Loucy (cell line): Measurements from ENCODE around the gene DUXB.

Experiments used
- H2AFZ ChIP-seq: fragments of 200-600 bp; sonication (generic); 2 replicates; pipeline ENCODE4 v1.6.0; 2016; ENCODE audit warnings: antibody characterized with exemption, mild to moderate bottlenecking, low read length, moderate library complexity
- H3F3A ChIP-seq: fragments of 200-600 bp; 2 replicates; pipeline ENCODE4 v1.6.0; 2016; ENCODE audit warnings: antibody characterized with exemption, low read depth, mild to moderate bottlenecking
- H3K27me3 ChIP-seq: fragments of 200-600 bp; sonication (generic); 2 replicates; pipeline ENCODE4 v1.6.1; 2014; ENCODE audit warnings: low read length, mild to moderate bottlenecking; ENCODE audit not compliant: insufficient read depth, poor library complexity, severe bottlenecking
- H3K36me3 ChIP-seq: fragments of 200-600 bp; sonication (generic); 2 replicates; pipeline ENCODE4 v1.6.1; 2016; ENCODE audit warnings: low read length; ENCODE audit not compliant: insufficient read depth
- H3K4me1 ChIP-seq: fragments of 200-600 bp; sonication (generic); 2 replicates; pipeline ENCODE4 v1.5.1; 2014; ENCODE audit warnings: low read length, mild to moderate bottlenecking; ENCODE audit not compliant: insufficient read depth, poor library complexity, severe bottlenecking
- H3K4me2 ChIP-seq: fragments of 200-600 bp; sonication (generic); 2 replicates; pipeline ENCODE4 v1.6.0; 2014; ENCODE audit warnings: antibody characterized with exemption, low read length, low read depth, mild to moderate bottlenecking; ENCODE audit not compliant: poor library complexity, severe bottlenecking
- H3K4me3 ChIP-seq: fragments of 200-600 bp; sonication (generic); 2 replicates; pipeline ENCODE4 v1.5.1; 2014; ENCODE audit warnings: low read length, mild to moderate bottlenecking, mixed read lengths; ENCODE audit not compliant: poor library complexity, severe bottlenecking
- H3K79me2 ChIP-seq: fragments of 200-600 bp; sonication (generic); 2 replicates; pipeline ENCODE4 v1.6.1; 2014; ENCODE audit warnings: low read length; ENCODE audit not compliant: insufficient read depth
- H3K9ac ChIP-seq: fragments of 200-600 bp; sonication (generic); 2 replicates; pipeline ENCODE4 v1.6.0; 2014; ENCODE audit warnings: mild to moderate bottlenecking, low read depth, low read length, moderate library complexity; ENCODE audit not compliant: poor library complexity, severe bottlenecking
- H3K9me2 ChIP-seq: fragments of 200-600 bp; sonication (generic); replicated peaks from 2 replicates; pipeline ENCODE4 v1.6.1; 2016; ENCODE audit warnings: low read depth, low read length, mixed read lengths
- H3K9me3 ChIP-seq: fragments of 200-600 bp; sonication (generic); 2 replicates; pipeline ENCODE4 v1.6.1; 2014; ENCODE audit warnings: mild to moderate bottlenecking, antibody characterized with exemption, low read length, low read depth; ENCODE audit not compliant: insufficient read depth
- H4K20me1 ChIP-seq: fragments of 200-600 bp; sonication (generic); 2 replicates; pipeline ENCODE4 v1.6.0; 2014; ENCODE audit warnings: antibody characterized with exemption, low read length, mild to moderate bottlenecking; ENCODE audit not compliant: insufficient read depth, poor library complexity, severe bottlenecking
- EZH2phosphoT487 ChIP-seq: fragments of 200-600 bp; IDR thresholded peaks from 2 replicates; pipeline ENCODE4 v1.6.1; 2018; ENCODE audit warnings: antibody characterized with exemption, mild to moderate bottlenecking, moderate library complexity, borderline replicate concordance
- TF ChIP-seq, protein P1 (sequence below): fragments of 200-600 bp; sonication (generic); conservative IDR thresholded peaks from 2 replicates; pipeline ENCODE4 v1.5.1; 2014; ENCODE audit warnings: mild to moderate bottlenecking, antibody characterized with exemption, low read length

DUXB gene

DNA sequence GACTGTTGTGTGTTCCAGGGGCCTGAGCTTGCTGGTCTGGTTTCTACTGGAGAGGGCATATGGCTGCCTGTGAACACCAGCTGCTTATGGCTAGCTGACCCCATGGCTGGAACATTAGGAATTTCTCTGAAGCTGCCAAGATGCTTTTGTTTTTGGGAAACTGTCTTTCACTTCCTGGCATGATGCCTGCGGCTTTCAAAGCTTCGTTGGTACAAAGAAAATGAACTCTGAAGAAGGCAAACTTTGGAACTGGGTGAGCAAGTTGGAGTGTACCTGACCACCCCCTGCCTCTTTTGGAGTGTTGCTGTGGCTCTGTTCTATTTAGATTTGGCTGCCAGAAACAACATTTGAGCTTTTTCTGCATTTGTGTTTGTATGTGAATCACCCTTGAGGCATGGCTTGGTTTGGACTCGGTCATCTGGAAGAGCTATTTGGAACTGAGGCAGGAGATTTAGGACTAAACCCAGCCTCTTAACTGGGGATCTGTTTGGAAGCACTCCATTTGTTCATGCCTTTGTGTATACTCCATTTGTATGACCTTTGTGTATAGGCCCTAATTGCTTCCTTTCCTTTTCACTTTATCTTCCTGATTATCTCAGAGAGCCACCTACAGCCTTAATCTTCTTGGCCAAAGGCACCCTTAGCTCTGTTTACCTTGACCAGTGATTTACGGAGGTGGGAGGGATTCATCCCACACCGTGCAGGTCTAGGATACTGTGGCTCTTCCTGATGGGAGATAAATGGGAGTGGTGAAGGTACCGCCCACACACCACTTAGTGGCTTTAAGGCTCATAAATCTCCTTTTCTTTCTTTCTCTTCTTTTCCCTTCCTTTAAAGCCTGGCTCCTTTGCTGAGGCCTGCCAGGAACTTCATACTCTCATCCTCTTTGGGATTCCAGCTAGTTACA, 32.3 kb upstream of the DUXB start:
- H4K20me1 ChIP-seq = no peaks in the 10 kb centered on the region
- H3K9me2 ChIP-seq = no peaks in the 10 kb centered on the region
- H3K9me3 ChIP-seq = no peaks in the 10 kb centered on the region
- H3K36me3 ChIP-seq = no peaks in the 10 kb centered on the region
- TF ChIP-seq, protein P1, sequence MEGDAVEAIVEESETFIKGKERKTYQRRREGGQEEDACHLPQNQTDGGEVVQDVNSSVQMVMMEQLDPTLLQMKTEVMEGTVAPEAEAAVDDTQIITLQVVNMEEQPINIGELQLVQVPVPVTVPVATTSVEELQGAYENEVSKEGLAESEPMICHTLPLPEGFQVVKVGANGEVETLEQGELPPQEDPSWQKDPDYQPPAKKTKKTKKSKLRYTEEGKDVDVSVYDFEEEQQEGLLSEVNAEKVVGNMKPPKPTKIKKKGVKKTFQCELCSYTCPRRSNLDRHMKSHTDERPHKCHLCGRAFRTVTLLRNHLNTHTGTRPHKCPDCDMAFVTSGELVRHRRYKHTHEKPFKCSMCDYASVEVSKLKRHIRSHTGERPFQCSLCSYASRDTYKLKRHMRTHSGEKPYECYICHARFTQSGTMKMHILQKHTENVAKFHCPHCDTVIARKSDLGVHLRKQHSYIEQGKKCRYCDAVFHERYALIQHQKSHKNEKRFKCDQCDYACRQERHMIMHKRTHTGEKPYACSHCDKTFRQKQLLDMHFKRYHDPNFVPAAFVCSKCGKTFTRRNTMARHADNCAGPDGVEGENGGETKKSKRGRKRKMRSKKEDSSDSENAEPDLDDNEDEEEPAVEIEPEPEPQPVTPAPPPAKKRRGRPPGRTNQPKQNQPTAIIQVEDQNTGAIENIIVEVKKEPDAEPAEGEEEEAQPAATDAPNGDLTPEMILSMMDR = no peak
- TF ChIP-seq EZH2phosphoT487 = no peak
- H3K4me1 ChIP-seq = no peaks in the 10 kb centered on the region
- no peaks in the 10 kb centered on the region for H3F3A ChIP-seq
- no peaks in the 10 kb centered on the region for H3K79me2 ChIP-seq
- no peaks in the 10 kb centered on the region for H3K27me3 ChIP-seq
- H3K4me2 ChIP-seq = no peak overlapping the region
- no peak overlapping the region for H3K9ac ChIP-seq
- H3K4me3 ChIP-seq = no peak overlapping the region
- H2AFZ ChIP-seq = no peak overlapping the region

DNA sequence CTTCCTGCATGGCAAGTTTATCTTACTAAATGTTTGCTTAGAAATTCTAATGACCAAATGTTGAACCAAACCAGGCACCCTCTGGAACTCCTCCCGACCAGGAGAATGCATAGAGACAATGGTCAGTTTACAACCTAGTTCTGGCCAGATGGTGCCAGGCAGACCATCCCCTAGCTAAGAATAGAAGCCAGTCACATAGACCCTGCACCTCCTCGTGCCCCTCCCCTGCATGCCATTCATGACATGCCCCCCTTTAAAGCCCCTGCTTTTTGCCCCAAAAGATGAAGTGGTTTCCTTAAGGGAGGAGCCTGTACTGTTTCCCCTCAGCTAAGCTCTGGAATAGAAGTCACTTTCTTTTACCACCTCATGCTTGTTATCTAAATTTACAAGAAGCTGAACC, 31.6 kb upstream of the DUXB start:
- Histone ChIP-seq H3K79me2 (no peaks in the 10 kb centered on the region), H3K4me3 (no peak overlapping the region), H2AFZ (no peak overlapping the region), H3K9me3 (no peaks in the 10 kb centered on the region), H3K36me3 (no peaks in the 10 kb centered on the region), H3K27me3 (no peaks in the 10 kb centered on the region), H3F3A (no peaks in the 10 kb centered on the region), H3K4me2 (no peak overlapping the region), H3K9me2 (no peaks in the 10 kb centered on the region), H3K4me1 (no peaks in the 10 kb centered on the region), H4K20me1 (no peaks in the 10 kb centered on the region), H3K9ac (no peak overlapping the region)
- TF ChIP-seq, protein P1 = no peak
- no peak for TF ChIP-seq EZH2phosphoT487

DNA sequence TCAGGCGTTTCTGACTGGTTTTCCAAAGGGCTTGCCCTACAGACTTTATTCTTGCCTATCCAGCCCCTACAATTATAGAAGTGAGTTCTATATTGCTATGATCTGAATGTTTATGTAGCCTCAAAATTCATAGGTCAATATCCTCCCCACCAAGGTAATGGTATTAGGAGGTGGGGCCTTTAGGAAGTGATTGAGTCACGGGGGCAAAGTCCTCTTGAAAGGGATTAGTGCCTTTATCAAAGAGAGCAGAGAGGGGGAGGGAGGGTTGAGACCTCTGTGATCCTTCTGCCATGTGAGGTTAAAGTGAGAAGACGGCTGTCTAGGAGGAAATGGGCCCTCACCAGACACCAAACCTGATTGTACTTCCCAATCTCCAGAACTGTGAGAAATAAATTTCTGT, 26.0 kb upstream of the DUXB start:
- H3K9me3 ChIP-seq = no peaks in the 10 kb centered on the region
- no peaks in the 10 kb centered on the region for H3F3A ChIP-seq
- no peaks in the 10 kb centered on the region for H4K20me1 ChIP-seq
- no peak overlapping the region for H3K9ac ChIP-seq
- TF ChIP-seq, protein P1 = no peak
- TF ChIP-seq EZH2phosphoT487 = no peak
- H3K9me2 ChIP-seq = no peaks in the 10 kb centered on the region
- H2AFZ ChIP-seq = no peak overlapping the region
- no peak overlapping the region for H3K4me2 ChIP-seq
- H3K27me3 ChIP-seq = no peaks in the 10 kb centered on the region
- no peak overlapping the region for H3K4me3 ChIP-seq
- H3K36me3 ChIP-seq = no peaks in the 10 kb centered on the region
- no peaks in the 10 kb centered on the region for H3K4me1 ChIP-seq
- H3K79me2 ChIP-seq = no peaks in the 10 kb centered on the region
